Astrocyte (in vitro differentiated cells and primary cell): ENCODE results near the gene MUC6.

Experiments used
- EZH2 ChIP-seq: IDR thresholded peaks from 2 replicates; pipeline ENCODE4 v1.6.1; 2012; ENCODE audit warnings: mild to moderate bottlenecking, low read length, inconsistent platforms; ENCODE audit not compliant: insufficient read depth
- TF ChIP-seq, protein P1 (sequence below): IDR thresholded peaks from 2 replicates; pipeline ENCODE4 v1.5.1; 2011; ENCODE audit warnings: low read depth, mild to moderate bottlenecking, inconsistent platforms, low read length, moderate library complexity; ENCODE audit not compliant: insufficient read depth

DNA sequence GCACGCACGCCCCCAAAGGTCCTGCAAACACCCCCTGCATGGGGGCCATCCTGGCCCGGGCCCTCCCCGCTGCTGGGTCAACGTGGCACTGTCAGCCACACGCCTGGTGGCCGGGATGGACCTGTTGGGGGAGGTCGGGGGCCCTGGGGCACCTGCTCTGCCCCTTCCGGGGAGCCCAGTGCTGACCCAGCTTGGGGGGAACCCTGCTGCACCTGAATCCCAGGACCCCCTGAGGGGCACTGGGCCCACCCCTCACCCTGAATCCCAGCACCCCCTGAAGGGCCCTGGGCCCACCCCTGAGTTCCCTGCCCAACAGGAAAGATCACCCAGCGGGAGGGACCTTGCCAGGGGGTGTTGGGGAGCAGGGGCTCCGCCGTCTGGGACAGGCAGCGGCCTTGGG lies 413 bp upstream of the MUC6 start:
- TF ChIP-seq, protein P1, sequence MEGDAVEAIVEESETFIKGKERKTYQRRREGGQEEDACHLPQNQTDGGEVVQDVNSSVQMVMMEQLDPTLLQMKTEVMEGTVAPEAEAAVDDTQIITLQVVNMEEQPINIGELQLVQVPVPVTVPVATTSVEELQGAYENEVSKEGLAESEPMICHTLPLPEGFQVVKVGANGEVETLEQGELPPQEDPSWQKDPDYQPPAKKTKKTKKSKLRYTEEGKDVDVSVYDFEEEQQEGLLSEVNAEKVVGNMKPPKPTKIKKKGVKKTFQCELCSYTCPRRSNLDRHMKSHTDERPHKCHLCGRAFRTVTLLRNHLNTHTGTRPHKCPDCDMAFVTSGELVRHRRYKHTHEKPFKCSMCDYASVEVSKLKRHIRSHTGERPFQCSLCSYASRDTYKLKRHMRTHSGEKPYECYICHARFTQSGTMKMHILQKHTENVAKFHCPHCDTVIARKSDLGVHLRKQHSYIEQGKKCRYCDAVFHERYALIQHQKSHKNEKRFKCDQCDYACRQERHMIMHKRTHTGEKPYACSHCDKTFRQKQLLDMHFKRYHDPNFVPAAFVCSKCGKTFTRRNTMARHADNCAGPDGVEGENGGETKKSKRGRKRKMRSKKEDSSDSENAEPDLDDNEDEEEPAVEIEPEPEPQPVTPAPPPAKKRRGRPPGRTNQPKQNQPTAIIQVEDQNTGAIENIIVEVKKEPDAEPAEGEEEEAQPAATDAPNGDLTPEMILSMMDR: no peak
- TF ChIP-seq EZH2: no peak
